ENCODE data around the gene CRADD. TPM values are rescaled to one million over a fixed set of nuclear protein-coding genes. Genes with fewer than 3 reads are reported as not detected.

Gene CRADD
- total RNA-seq, 1 donor from 2014 or later = 41.2 TPM

GRCh38 chr12:93722835-93723567 is 45.8 kb downstream of the CRADD start:
- Histone ChIP-seq H3K4me2 (no peak overlapping the region), H3K36me3 (no peaks in the 10 kb centered on the region), H4K20me1 (ENCODE audit: low read depth) (no peaks in the 10 kb centered on the region), H3K4me3 (no peak overlapping the region), H3F3A (ENCODE audit: low read depth) (no peaks in the 10 kb centered on the region), H3K4me1 (peaks cover 10% of the 10 kb centered on the region), H3K9ac (no peak overlapping the region), H3K27ac (no peak overlapping the region), H2AFZ (replicated peaks) (no peak overlapping the region), H3K79me2 (ENCODE audit: low read depth) (no peaks in the 10 kb centered on the region), H3K9me3 (ENCODE audit: low read depth) (no peaks in the 10 kb centered on the region), H3K27me3 (no peaks in the 10 kb centered on the region)
- H3K36me3 Mint-ChIP-seq = peaks cover 3% of the 10 kb centered on the region
- H3K27ac Mint-ChIP-seq = no peak overlapping the region
- H3K27me3 Mint-ChIP-seq (ENCODE audit: insufficient read depth, low read depth) = peaks cover 2% of the 10 kb centered on the region
- no peak overlapping the region for H3K4me3 Mint-ChIP-seq
- TF ChIP-seq EZH2phosphoT487 (IDR thresholded peaks at IDR 0.05) (no peak), CTCF (IDR thresholded peaks at IDR 0.05) (no peak), EZH2 (IDR thresholded peaks at IDR 0.05) (no peak)
- DNase-seq (ENCODE audit: low spot score) = no peak
- peaks cover 15% of the 10 kb centered on the region for H3K9me3 Mint-ChIP-seq
- peaks cover 11% of the 10 kb centered on the region for H3K4me1 Mint-ChIP-seq

GRCh38 chr12:93723568-93723930 is 46.4 kb downstream of the CRADD start:
- Mint-ChIP-seq H3K36me3 (no peaks in the 10 kb centered on the region), H3K4me3 (no peak overlapping the region), H3K27me3 (ENCODE audit: insufficient read depth, low read depth) (peaks cover 2% of the 10 kb centered on the region), H3K4me1 (peaks cover 12% of the 10 kb centered on the region), H3K9me3 (peaks cover 9% of the 10 kb centered on the region), H3K27ac (no peak overlapping the region)
- DNase-seq (ENCODE audit: low spot score) = no peak
- Histone ChIP-seq H3K4me3 (no peak overlapping the region), H3K27me3 (no peaks in the 10 kb centered on the region), H4K20me1 (ENCODE audit: low read depth) (no peaks in the 10 kb centered on the region), H3K9me3 (ENCODE audit: low read depth) (no peaks in the 10 kb centered on the region), H3K27ac (no peak overlapping the region), H3K4me2 (no peak overlapping the region), H3K9ac (no peak overlapping the region), H3K36me3 (no peaks in the 10 kb centered on the region), H3K79me2 (ENCODE audit: low read depth) (no peaks in the 10 kb centered on the region), H2AFZ (replicated peaks) (no peak overlapping the region), H3F3A (ENCODE audit: low read depth) (no peaks in the 10 kb centered on the region), H3K4me1 (peaks cover 10% of the 10 kb centered on the region)
- TF ChIP-seq CTCF (IDR thresholded peaks at IDR 0.05) (no peak), EZH2phosphoT487 (IDR thresholded peaks at IDR 0.05) (no peak), EZH2 (IDR thresholded peaks at IDR 0.05) (no peak)

- H2AFZ ChIP-seq (replicated peaks) = no peak overlapping the region
- peaks cover 12% of the 10 kb centered on the region for H3K4me1 Mint-ChIP-seq
- H3K9ac ChIP-seq = no peak overlapping the region
- H4K20me1 ChIP-seq (ENCODE audit: low read depth) = no peaks in the 10 kb centered on the region
- no peaks in the 10 kb centered on the region for H3K27me3 ChIP-seq
- no peaks in the 10 kb centered on the region for H3K79me2 ChIP-seq (ENCODE audit: low read depth)
- no peak overlapping the region for H3K4me2 ChIP-seq
- H3F3A ChIP-seq (ENCODE audit: low read depth) = no peaks in the 10 kb centered on the region
- no peaks in the 10 kb centered on the region for H3K36me3 Mint-ChIP-seq
- H3K27ac ChIP-seq = no peak overlapping the region
- DNase-seq (ENCODE audit: low spot score) = no peak
- peaks cover 10% of the 10 kb centered on the region for H3K4me1 ChIP-seq
- no peaks in the 10 kb centered on the region for H3K36me3 ChIP-seq
- no peak overlapping the region for H3K4me3 Mint-ChIP-seq
- H3K9me3 ChIP-seq (ENCODE audit: low read depth) = no peaks in the 10 kb centered on the region
- H3K9me3 Mint-ChIP-seq = peaks cover 3% of the 10 kb centered on the region
- no peak overlapping the region for H3K4me3 ChIP-seq
- H3K27ac Mint-ChIP-seq = no peak overlapping the region
- peaks cover 2% of the 10 kb centered on the region for H3K27me3 Mint-ChIP-seq (ENCODE audit: insufficient read depth, low read depth)
- no peak for TF ChIP-seq EZH2phosphoT487 (IDR thresholded peaks at IDR 0.05)
Observed at GRCh38 chr12:93725531-93725930, 48.4 kb downstream of the CRADD start.

- Histone ChIP-seq H4K20me1 (ENCODE audit: low read depth) (no peaks in the 10 kb centered on the region), H3K4me2 (no peak overlapping the region), H3K9ac (no peak overlapping the region), H3K27me3 (no peaks in the 10 kb centered on the region), H3K79me2 (ENCODE audit: low read depth) (no peaks in the 10 kb centered on the region), H3K27ac (no peak overlapping the region), H2AFZ (replicated peaks) (no peak overlapping the region), H3K9me3 (ENCODE audit: low read depth) (no peaks in the 10 kb centered on the region), H3K4me1 (peaks cover 10% of the 10 kb centered on the region), H3K36me3 (no peaks in the 10 kb centered on the region), H3K4me3 (no peak overlapping the region), H3F3A (ENCODE audit: low read depth) (no peaks in the 10 kb centered on the region)
- Mint-ChIP-seq H3K27ac (no peak overlapping the region), H3K9me3 (peaks cover 2% of the 10 kb centered on the region), H3K4me1 (peaks cover 12% of the 10 kb centered on the region), H3K4me3 (no peak overlapping the region), H3K36me3 (no peaks in the 10 kb centered on the region), H3K27me3 (ENCODE audit: insufficient read depth, low read depth) (peaks cover 2% of the 10 kb centered on the region)
- DNase-seq (ENCODE audit: low spot score) = no peak
- TF ChIP-seq EZH2 (IDR thresholded peaks at IDR 0.05) (no peak), CTCF (IDR thresholded peaks at IDR 0.05) (no peak), EZH2phosphoT487 (IDR thresholded peaks at IDR 0.05) (no peak)
Observed at GRCh38 chr12:93727195-93727811, 50.1 kb downstream of the CRADD start.
